SK-N-MC (cell line): ENCODE results near the gene PER3.

Experiments
- EZH2 ChIP-seq: fragments of 200-600 bp; sonication (generic); IDR thresholded peaks from one replicate; pipeline ENCODE4 v1.6.1; 2017; ENCODE audit warnings: antibody characterized with exemption
- FOXP2 ChIP-seq: optimal IDR thresholded peaks from 2 replicates; pipeline ENCODE3; 2011; ENCODE audit warnings: mild to moderate bottlenecking, moderate library complexity; ENCODE audit not compliant: insufficient read depth; ENCODE audit errors: extremely low read length, control extremely low read depth
- POLR2AphosphoS5 ChIP-seq: IDR thresholded peaks from 2 replicates; pipeline ENCODE4 v1.6.1; 2012; ENCODE audit warnings: mild to moderate bottlenecking, low read depth, low read length, borderline replicate concordance

DNA sequence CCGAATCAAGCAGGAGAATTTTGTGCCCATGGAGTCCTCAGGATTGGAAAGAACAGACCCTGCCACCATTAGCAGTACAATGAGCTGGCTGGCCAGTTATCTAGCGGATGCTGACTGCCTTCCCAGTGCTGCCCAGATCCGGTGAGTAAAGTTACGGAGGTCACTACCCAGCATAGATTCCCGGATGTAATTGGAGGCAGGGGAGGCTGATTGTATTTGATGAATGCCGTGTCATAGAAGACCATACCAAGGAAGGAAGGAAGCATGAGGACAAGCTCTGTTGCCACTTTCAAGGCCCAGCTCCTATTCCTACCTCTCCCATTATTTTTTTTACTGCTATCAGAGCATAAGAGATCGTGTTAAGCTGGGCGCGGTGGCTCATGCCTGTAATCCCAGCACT lies 39.2 kb upstream of the PER3 start:
- TF ChIP-seq POLR2AphosphoS5 (no peak), EZH2 (no peak), FOXP2 (no peak)
